Activated T-cell treated with anti-CD3 and anti-CD28 coated beads, Interleukin-2, amount 50 U/mL, for 72 hours (primary cell): Measurements from ENCODE around the gene KASH5. TPM values are rescaled to one million over a fixed set of nuclear protein-coding genes. Genes with fewer than 3 reads are reported as not detected.

ENCODE experiments used
- ATAC-seq, 2 donors: fragments of 150-1000 bp; cut with Tn5 transposase; replicated peaks in 1 of 2; 2 replicates each; pipeline ENCODE4 v1.10.0; 2021; ENCODE audit warnings: moderate library complexity in 2 of 2, mild to moderate bottlenecking in 1 of 2
- DNase-seq, 2 donors: peaks; one replicate each; pipeline ENCODE4 v3.0.0; 2021 to 2022; ENCODE audit warnings: mixed read lengths in 1 of 2
- H3K27ac Mint-ChIP-seq: one replicate; pipeline ENCODE4 v1.8.0; 2022; ENCODE audit warnings: mild to moderate bottlenecking, moderate library complexity, mixed read lengths
- H3K27me3 Mint-ChIP-seq: one replicate; pipeline ENCODE4 v1.8.0; 2022; ENCODE audit warnings: low read depth, mixed read lengths
- H3K36me3 Mint-ChIP-seq, 2 donors: one replicate each; pipeline ENCODE4 v1.8.0; 2022; ENCODE audit warnings: mixed read lengths in 2 of 2, mild to moderate bottlenecking in 1 of 2; ENCODE audit not compliant: insufficient read depth in 2 of 2
- H3K4me1 Mint-ChIP-seq: one replicate; pipeline ENCODE4 v1.8.0; 2022; ENCODE audit warnings: low read depth, mixed read lengths
- H3K4me3 Mint-ChIP-seq, 2 donors: one replicate each; pipeline ENCODE4 v1.8.0; 2022; ENCODE audit warnings: mild to moderate bottlenecking in 2 of 2, mixed read lengths in 2 of 2, moderate library complexity in 2 of 2
- H3K9me3 Mint-ChIP-seq, 2 donors: one replicate each; pipeline ENCODE4 v1.8.0; 2022; ENCODE audit warnings: mixed read lengths in 2 of 2
- total RNA-seq, 2 donors: library from RNA; stranded (reverse); gene quantifications; one replicate each; pipeline ENCODE4 v1.2.3, GENCODE V29; 2022

Gene KASH5, protein sequence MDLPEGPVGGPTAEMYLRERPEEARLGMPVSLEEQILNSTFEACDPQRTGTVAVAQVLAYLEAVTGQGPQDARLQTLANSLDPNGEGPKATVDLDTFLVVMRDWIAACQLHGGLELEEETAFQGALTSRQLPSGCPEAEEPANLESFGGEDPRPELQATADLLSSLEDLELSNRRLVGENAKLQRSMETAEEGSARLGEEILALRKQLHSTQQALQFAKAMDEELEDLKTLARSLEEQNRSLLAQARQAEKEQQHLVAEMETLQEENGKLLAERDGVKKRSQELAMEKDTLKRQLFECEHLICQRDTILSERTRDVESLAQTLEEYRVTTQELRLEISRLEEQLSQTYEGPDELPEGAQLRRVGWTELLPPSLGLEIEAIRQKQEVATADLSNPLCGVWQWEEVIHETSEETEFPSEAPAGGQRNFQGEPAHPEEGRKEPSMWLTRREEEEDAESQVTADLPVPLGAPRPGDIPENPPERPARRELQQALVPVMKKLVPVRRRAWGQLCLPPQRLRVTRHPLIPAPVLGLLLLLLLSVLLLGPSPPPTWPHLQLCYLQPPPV
- total RNA-seq = 1 to 10 TPM; 1.6 to 3.0 TPM

DNA sequence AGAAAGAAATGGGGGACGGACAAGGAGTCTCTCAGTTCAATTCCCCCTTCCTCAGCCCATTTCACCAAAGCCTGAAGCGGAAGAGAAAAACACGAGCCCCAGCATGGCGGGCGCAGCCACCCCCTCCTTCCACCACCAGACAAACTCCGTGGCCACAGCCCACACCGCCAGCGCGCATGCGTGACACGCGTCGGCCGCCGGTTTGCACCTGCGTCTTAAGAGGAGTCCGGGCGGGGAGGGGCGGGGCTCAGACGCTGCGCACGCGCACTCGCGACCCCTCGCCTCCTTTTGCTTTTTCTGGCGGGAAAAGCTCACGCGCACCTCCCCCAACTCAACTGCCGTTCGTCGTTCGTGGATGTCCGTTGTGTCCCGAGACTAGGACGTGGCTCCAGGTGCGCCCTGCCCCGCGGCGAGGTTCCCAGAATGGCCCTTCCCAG lies at the start of gene KASH5:
Gene KASH5 (plus strand): TSS at position 314 of the 437 bp plus-strand sequence. CDS start 2,635 bp downstream, outside the sequence.
- peak within 1 kb of the TSS; percentile 79 for H3K27ac Mint-ChIP-seq

DNA sequence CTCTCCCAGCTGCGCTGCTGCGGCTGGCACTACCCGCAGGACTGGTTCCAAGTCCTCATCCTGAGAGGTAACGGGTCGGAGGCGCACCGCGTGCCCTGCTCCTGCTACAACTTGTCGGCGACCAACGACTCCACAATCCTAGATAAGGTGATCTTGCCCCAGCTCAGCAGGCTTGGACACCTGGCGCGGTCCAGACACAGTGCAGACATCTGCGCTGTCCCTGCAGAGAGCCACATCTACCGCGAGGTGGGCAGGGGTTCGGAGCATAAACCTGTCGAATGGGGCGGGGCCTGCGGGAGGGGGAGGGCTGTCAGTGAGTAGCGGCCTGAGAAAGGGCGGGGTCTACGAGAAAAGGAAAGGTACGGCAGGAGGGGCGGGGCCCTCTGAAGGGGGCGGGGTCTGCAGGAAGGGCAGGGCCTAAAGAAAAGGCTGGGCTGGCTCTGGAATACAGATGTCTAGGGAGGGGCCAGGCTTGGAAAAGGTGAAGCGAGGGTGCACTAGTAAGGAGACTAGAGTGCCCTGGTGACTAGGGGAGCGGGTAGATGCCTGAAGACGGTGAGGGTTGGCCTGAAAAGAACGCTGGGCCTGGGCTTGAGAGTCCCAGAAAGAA lies 49.3 kb upstream of the KASH5 start:
- Mint-ChIP-seq H3K4me3 (no peak overlapping the region), H3K27ac (peak overlapping the region; percentile 68), H3K36me3 (peaks cover 15 to 19% of the 10 kb centered on the region in 2 donors), H3K9me3 (no peaks in the 10 kb centered on the region), H3K27me3 (no peaks in the 10 kb centered on the region), H3K4me1 (peaks cover 52% of the 10 kb centered on the region)
- DNase-seq = no peak
- ATAC-seq = no peak

More for the DNA sequence above, at the start of gene KASH5:
- Mint-ChIP-seq H3K4me1 (peaks cover 27% of the 10 kb centered on the region), H3K27me3 (peaks cover 7% of the 10 kb centered on the region), H3K36me3 (no peaks in the 10 kb centered on the region), H3K9me3 (no peaks in the 10 kb centered on the region), H3K4me3 (peak within 1 kb of the TSS; percentile 46 to 48)
- peak; percentile 67 to 76 for ATAC-seq
- peak; percentile 85 to 91 for DNase-seq

DNA sequence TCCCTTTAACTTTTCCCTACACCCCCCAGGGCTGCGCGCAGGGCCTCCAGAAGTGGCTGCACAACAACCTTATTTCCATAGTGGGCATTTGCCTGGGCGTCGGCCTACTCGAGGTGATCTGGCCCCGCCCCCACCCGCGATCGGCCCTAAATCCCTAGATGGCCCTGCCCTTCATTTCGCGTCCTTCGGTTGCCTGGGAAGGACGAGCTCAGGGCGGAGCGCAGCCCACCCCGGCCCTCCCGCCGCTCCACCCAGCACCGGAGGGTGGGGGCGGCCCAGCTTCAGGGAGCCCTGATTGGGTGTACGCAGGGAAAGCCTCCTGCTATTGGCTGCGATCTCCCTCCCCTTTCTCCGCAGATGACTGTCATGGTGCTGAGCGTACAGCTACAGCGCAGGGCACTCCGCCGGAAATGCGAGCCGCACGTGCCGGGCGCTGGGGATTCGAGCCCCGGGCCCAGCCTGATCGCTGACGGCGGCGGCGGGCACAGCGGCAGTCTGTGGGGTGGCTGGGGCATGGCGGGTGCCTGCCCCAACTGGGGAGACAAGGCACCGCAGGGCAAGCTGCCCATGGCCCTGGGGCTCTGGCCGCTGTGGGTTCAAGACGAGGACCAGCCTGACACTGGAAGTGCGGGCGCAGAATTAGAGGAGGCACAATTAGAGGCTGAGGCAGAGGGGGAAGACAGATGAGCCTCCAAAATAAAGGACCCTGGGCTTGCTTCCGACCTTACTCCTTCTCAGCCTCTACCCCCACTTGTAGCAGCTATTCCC lies 48.6 kb upstream of the KASH5 start:
- Mint-ChIP-seq H3K36me3 (peaks cover 15 to 19% of the 10 kb centered on the region in 2 donors), H3K9me3 (no peaks in the 10 kb centered on the region), H3K4me3 (no peak overlapping the region), H3K4me1 (peaks cover 45% of the 10 kb centered on the region), H3K27ac (no peak overlapping the region), H3K27me3 (no peaks in the 10 kb centered on the region)
- no peak for DNase-seq
- no peak for ATAC-seq

DNA sequence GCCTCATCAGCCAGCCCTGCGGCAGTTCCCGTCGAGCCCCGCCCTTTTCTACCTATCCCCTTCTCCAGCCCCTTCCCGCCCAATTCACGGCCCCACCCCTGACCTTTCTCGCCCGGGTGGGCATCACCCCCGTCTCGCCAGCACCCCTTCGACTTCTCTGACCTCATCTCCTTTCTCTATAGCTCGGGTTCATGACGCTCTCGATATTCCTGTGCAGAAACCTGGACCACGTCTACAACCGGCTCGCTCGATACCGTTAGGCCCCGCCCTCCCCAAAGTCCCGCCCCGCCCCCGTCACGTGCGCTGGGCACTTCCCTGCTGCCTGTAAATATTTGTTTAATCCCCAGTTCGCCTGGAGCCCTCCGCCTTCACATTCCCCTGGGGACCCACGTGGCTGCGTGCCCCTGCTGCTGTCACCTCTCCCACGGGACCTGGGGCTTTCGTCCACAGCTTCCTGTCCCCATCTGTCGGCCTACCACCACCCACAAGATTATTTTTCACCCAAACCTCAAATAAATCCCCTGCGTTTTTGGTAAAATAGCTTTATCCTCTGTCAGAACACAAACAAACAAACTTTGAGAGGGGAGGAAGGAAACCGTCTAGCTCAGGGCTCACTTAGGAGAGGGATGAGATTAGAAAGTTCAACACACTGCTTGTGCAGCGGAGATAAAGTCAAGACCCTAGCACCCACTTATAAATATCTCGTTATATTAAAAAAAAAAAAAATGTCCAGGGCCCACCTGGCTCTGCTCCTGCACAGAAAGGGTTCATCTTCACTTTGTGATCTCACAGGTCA lies 47.8 kb upstream of the KASH5 start:
- no peaks in the 10 kb centered on the region for H3K9me3 Mint-ChIP-seq
- no peaks in the 10 kb centered on the region for H3K27me3 Mint-ChIP-seq
- ATAC-seq (no peak), DNase-seq (no peak)
- peaks cover 39% of the 10 kb centered on the region for H3K4me1 Mint-ChIP-seq
- peak overlapping the region; percentile 3 for H3K27ac Mint-ChIP-seq
- no peak overlapping the region for H3K4me3 Mint-ChIP-seq
- peaks cover 15 to 18% of the 10 kb centered on the region in 2 donors for H3K36me3 Mint-ChIP-seq

DNA sequence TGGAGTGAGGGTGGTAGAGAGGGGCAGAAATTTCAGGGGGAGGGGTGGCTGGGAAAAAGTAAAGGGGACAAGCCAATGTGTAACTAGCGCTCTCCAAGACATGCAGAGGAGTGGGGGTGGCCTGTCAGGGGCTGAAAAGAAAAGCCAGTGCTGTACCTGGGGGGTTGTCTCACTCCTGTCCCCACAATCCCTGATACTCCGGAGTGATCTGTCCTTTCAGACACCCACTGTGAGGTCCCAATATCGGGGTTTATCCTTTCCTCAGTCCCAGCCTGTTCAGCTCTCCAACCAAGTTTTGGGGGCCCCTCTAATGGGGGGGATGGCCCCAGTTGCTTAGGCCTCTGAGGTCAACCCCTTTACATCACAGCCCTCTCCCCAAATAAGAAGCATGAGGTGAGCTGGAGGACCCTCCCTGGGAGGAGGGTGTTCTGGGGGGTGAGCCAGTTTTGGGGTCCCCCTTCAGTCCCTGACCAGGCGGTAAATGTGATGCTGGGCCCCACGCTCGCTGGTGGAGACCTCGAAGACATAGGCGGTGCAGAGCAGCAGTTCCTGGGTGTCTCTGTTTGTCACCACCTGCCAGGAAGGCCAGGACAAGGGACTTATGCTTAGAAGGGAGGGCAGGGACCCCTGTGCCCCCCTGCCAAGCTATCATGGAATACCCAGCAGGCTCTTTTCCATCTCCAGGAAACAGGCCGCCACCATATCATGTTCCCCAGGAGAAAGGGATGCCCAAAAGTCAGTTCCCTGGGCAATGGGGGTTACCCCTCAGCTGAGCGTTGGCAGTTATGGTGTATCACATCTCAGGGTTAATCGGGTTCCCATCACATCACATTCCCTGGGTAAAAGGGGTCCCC lies 47.0 kb upstream of the KASH5 start:
- DNase-seq (no peak), ATAC-seq (no peak)
- no peak overlapping the region for H3K27ac Mint-ChIP-seq
- no peak overlapping the region for H3K4me3 Mint-ChIP-seq
- peaks cover 12 to 15% of the 10 kb centered on the region in 2 donors for H3K36me3 Mint-ChIP-seq
- no peaks in the 10 kb centered on the region for H3K27me3 Mint-ChIP-seq
- H3K9me3 Mint-ChIP-seq = no peaks in the 10 kb centered on the region
- H3K4me1 Mint-ChIP-seq = peaks cover 33% of the 10 kb centered on the region

DNA sequence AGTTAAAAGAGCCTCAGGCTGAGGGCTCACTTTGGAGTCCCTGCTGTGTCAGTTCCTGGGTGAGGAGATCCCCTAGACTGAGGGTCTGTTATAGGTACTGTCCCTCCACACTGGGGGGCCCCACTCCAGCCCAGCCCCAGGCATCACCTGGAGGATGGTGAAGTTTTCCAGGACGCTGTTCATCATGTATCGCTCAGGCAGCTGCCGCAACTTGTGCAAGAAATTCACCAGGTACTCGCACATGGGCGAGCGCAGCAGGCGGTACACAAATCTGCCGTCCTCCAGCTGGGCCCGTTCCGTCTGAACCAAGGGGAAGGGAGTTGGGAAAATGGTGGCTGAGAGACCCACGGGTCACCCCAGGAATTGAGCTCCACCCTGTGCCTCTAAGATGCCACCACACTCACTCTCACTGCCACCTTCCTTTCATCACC lies 45.7 kb upstream of the KASH5 start:
- H3K4me3 Mint-ChIP-seq = no peak overlapping the region
- no peaks in the 10 kb centered on the region for H3K27me3 Mint-ChIP-seq
- peaks cover 12 to 13% of the 10 kb centered on the region in 2 donors for H3K36me3 Mint-ChIP-seq
- no peak overlapping the region for H3K27ac Mint-ChIP-seq
- ATAC-seq (no peak), DNase-seq (no peak)
- H3K4me1 Mint-ChIP-seq = peaks cover 21% of the 10 kb centered on the region
- no peaks in the 10 kb centered on the region for H3K9me3 Mint-ChIP-seq

DNA sequence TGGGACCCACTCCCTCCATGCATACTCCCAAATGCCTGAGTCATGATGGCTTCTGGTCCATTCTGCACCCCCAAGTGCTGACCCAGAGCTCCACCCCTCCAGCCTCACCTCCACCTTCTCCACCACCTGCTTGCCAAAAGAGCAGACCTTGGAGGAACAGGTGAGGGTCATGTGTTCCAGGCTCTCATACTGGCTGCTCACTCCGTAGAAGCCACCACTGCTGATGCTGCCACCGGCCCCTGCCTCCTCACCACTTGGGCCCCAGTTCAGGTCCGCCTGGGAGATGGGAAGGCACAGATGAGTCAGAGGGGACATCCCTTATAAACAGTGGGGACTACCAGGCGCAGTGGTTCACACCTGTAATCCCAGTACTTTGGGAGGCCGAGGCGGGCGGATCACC lies 44.9 kb upstream of the KASH5 start:
- Mint-ChIP-seq H3K9me3 (no peaks in the 10 kb centered on the region), H3K4me1 (peaks cover 12% of the 10 kb centered on the region), H3K36me3 (peaks cover 9% of the 10 kb centered on the region in 2 donors), H3K27ac (no peak overlapping the region), H3K4me3 (no peak overlapping the region), H3K27me3 (no peaks in the 10 kb centered on the region)
- ATAC-seq (no peak), DNase-seq (no peak)

DNA sequence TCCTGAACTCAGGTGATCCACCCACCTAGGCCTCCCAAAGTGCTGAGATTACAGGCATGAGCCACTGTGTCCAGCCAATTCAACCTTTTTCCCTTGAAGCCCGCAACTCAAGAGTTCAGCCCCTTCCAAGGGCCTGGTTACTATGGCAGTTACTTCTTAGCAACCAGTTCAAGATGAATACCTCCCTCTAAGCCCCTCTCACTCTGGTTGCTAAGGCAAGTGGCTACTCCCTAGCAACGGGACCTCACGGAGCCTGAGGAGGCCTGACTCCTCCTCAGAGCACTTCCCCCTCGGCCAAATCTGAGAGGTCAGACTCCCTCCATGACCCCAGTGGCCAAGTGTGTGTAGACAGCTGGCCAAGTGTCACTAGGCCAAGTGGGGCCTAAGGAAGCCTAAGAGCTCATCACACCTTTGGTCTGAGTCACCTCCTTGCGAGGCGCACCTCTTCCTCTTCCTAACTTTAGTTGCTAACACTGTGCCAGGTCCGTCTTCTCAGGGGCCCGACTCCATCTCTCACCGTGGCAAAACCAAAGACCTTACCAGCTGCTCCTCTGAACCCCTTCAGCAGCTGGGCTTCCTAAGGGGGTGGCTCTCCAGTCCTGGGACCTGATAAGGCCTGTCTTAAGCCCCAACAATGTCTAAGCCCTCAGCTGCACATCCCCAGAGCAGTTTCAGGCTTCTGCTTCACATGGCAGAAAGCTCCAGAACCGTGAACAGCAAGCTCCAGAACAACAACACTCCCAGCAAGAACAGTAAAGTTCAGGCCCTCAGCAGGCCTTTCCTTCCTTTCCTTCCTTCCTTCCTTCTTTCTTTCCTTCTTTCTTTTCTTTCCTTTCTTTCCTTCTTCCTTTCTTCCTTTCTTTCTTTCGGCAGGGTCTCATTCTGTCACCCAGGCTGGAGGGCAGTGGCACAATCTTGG lies 43.3 kb upstream of the KASH5 start:
- Mint-ChIP-seq H3K9me3 (no peaks in the 10 kb centered on the region), H3K4me3 (no peak overlapping the region), H3K27ac (no peak overlapping the region), H3K36me3 (peaks cover 3 to 4% of the 10 kb centered on the region in 2 donors), H3K27me3 (no peaks in the 10 kb centered on the region), H3K4me1 (peaks cover 7% of the 10 kb centered on the region)
- ATAC-seq = peak in 1 of 2 donors; percentile 34
- DNase-seq = no peak

DNA sequence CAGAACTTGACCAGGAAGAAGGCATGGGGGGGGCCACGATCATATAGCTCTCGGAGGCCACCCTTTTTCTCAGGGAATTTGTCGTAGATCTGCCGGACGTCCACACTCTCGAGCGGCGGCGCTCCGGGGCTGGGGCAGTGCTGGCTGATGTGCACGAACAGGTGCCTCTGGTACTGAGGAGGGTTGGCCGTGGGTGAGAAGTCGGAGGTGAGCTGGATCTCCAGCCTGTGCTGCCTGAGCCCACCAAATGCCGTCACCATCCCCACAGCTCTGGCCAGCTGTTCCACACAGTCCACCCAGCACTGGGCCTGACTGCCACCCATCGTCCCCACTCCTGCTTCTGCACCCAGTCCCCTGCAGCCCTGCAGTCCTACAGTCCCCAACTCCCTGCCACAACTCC lies 40.9 kb upstream of the KASH5 start:
- Mint-ChIP-seq H3K4me3 (no peak overlapping the region), H3K4me1 (no peaks in the 10 kb centered on the region), H3K27ac (no peak overlapping the region), H3K9me3 (no peaks in the 10 kb centered on the region), H3K36me3 (no peaks in the 10 kb centered on the region), H3K27me3 (no peaks in the 10 kb centered on the region)
- DNase-seq (no peak), ATAC-seq (peak in 1 of 2 donors; percentile 9)

DNA sequence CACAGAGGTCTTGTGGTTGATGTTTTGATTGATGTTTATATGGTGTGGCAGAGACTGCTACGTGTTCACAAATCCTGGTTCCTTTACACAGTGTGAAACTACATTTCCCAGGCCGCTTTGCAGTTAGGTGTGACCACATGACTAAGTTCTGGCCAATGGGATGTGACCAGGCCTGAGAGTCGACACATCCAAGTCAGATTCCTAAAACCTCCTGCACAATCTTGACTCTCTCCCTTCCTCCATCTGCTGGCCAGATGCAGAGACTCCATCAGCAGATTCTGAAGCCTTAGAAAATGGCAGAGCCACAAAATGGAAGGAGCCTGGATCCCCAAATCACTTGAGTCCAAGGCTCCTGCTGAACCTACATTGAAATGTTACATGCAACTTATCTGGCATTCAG lies 40.2 kb upstream of the KASH5 start:
- H3K27ac Mint-ChIP-seq = no peak overlapping the region
- no peaks in the 10 kb centered on the region for H3K36me3 Mint-ChIP-seq
- no peaks in the 10 kb centered on the region for H3K4me1 Mint-ChIP-seq
- DNase-seq (no peak), ATAC-seq (peak; percentile 56 to 60)
- H3K27me3 Mint-ChIP-seq = no peaks in the 10 kb centered on the region
- H3K9me3 Mint-ChIP-seq = no peaks in the 10 kb centered on the region
- H3K4me3 Mint-ChIP-seq = no peak overlapping the region
